Stimulated activated CD4-positive, alpha-beta T cell treated with anti-CD3 and anti-CD28 coated beads, Interleukin-15, amount 100 ng/mL, for 48 hours (primary cell): ENCODE measurements around the gene KRT4.
"Not testable (repeated sequence)": the region's sequence is repeated elsewhere in the genome, so short reads cannot be mapped to it uniquely, and the experiment has no call there.

ENCODE experiments used
- DNase-seq, 2 donors: peaks; one replicate each; pipeline ENCODE4 v3.0.0-alpha.2; 2020; ENCODE audit warnings: low read depth in 2 of 2

Gene KRT4

DNA sequence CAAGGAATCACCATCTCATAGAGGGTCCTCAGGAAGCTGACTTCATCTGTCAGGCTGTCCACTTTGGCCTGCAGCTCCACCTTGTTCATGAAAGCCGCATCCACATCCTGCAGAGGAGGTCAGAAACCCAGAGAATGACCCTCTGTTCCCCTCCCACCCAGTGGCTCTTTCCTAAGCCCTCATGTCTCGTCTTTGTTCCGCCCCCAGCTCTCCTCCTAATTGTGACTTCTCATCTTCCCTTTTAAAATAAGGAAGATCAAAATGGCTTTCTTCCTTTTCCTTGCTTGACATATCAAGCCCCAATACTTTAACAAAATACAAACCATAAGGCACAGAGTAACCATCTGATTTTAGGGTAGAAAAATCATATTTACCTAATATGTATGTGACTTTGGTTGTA is 41.1 kb downstream of the KRT4 start:
- no peak for DNase-seq

DNA sequence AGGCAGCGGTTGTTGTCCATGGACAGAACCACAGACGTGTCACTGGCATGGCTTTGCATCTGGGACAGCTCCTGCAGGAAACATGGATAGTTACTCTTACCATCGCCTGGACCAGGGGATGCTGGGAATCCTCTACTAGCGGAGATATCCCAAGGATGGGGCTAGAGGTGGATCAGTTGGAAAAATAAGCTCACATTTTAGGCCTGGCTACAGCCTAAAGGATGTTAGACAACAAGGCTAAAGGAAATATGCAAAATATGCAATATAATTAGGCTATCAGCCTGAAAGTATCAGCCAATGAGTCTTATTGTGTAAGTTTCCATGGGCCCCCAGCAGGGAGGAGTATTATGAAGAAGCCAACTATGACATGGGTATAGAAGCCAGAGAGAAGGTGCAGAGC is 41.7 kb downstream of the KRT4 start:
- no peak for DNase-seq

DNA sequence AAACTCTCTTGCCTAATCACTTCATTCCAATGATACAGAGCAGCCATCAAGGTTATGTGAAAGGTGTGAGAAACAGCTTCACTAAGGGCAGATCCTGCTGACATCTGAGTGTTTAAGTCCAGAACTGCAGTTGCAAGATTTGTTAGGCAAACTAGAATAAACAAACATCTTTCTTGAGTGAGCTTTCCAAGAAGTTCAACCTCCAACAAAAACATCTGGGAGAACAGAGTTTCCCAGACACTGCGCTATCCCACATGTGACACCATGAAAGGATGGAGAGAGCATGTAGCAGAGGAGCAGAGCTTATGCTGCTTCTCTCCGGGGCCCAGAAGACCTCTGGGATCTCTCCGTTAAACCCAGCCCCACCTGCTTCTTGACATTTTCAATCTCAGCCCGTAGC is 42.4 kb downstream of the KRT4 start:
- no peak for DNase-seq

DNA sequence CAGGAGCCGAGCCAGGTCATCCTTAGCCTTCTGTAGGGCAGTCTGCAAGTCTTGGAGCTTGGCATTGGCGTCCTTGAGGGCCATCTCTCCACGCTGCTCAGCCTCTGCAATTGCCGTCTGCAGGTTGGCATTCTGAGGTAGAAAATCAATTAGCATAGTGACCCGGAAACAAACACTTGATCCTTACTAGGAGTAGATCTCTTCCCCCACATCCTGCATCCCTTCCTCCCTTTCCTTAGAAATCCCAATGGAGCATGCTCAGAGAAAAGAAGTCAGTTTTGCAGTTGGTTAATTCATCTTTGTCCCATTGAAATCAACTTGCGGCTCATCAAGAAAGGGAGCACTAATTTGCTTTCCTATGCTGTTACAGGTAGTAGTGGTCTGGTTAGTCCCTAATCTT is 42.8 kb downstream of the KRT4 start:
- DNase-seq: no peak

DNA sequence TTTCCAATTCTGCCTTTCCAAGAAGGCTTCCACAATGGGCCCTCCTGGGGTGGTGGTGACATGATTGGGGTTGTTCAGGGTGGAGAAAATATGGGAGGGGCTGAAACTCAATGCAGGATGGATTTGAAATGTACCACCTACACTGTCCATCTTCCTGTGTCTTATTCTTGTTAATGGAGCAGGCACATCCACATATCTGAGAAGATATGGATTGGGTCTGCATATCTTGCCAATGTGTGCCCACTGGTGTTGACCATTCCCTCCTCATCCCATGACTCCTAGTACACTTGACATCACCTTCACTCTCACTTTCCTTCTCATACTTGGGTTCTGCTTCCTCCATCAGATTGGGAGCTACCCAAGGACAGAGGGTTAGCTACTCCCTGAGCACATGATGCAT is 44.0 kb downstream of the KRT4 start:
- no peak for DNase-seq

DNA sequence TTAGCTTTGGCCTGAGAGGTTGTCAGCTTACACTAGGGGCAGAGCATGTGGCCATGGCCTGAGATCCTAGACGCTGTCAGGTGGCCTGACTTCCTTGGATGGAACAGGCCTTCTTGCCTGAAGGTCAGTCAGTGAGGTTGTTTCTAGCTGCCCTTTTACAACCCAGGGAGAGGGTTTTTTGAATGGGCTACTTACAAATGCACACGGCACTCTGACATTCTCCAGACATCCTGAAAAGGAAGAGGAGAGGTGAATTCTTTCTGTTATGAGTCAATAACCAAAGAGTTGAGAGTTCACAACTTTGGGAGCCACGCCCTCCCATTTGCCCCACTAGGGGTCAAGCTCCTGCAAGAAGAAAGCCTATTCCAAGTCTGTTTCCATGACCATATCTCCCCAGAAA is 44.6 kb downstream of the KRT4 start:
- DNase-seq: no peak

DNA sequence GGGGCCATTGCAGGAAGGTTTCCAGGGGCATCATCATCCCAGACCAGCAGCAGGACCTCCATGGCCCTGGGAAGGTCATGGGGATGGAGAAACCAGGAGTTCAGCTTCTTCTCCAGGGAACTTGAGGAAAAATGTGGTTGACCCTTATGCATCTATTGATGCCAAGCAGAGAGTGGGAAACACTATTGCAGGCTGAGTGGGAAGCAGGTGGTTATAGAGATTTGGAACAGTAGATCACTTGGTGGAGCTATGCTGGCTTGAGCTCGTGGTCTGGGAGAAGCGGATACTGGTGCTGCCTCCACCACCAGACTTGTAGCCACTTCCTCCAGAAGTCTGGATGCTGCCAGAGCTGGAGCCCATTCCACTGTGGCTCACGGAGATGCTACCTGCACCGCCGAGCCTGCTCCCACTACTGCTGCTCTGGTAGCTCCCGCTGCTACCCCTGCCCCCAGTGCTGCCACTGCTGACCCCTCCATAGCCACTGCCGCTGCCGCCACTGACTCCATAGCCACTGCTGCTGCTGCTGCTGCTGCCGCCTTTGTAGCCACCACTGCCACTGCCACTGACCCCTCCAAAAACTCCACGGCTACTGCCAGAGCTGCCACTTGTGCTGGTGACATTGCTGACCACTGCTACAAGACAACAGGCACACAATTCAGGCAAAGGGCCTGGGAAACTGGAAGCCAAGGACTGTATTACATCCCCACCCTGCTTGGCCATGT is 45.3 kb downstream of the KRT4 start:
- no peak for DNase-seq

DNA sequence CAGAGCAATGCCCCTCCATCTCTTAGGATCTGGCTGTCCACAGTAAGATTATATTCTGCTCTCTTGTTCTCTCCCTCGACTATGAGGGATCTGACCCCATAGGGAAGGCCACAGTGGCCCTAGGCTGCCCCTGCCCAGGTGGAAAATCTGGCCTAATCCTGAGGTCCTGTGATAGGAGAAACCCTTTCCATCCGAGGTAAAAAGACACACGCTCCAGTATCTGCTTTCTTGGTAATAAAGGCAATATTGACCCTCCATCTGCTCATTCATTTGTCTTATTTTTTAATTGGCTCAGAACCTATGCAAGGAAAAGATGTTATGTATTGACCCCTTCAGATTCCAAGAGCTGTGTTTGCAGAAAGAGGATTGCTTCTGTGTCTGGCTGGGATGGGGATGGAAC is 46.5 kb downstream of the KRT4 start:
- DNase-seq: no peak

DNA sequence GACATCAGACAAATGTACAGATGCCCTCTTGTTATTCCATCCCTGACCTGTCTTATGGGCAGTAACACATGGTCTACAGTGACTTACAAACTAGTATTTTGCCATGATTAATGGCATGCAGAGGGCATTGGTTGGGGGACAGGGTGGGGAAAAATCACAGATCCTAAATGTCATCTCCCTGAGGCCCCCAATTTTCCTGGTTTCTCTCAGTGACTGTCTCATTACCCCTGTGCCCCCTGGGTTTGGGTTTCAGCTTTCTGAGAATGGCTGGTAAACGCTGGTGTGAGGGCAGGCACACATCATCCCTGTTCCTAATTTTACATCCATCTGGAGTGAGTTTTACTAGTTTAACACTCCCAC is 46.9 kb downstream of the KRT4 start:
- no peak for DNase-seq

DNA sequence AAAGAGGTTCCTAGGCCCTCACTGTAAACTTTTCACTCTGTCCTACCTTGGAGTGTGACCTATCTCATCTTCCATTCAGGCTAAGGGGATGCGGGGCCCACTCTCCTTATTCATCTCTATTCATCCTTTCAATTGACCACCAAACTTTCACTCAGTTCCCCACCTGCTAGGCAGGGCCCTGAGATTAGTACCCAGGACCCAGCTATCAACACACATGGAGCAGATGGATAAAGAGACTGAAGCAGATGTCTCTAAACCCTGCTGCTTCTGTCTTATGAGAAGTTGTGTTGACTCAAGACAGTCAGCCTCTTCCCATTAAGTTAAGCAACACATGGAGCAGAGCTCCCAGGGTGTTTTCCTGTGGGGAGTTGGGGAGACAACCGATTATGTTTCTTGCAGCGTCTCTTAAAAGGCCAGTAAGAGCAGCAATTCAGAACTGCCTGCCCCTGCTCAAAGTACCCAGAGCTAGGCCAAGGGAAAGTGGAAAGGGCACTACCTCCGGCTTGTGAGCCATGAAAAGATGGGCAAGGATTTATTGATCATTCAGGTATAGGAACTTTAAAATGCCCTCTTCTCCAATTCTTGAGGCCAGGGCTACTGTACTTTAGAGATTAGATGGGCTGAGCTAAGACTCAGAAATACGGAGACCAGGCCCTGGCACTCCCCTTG is 47.4 kb downstream of the KRT4 start:
- no peak for DNase-seq

DNA sequence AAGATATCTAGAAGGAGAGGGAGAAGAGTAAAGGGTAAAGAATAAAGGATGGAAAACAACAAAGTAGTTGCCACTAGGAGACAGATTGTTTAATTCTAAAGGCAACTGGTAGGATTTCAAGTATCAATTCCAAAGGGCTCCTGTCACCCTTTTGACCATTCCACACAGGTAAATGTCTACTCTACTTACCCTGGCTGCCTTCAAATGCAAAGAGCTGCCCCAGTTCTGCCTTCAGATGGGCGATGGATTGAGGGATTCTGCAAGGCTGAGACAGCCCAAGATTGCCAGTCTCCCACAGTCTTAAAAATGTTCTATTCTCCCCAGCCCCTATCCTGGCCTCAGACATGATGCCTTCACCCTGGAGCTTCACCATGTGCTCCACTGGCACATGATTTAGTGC is 48.2 kb downstream of the KRT4 start:
- DNase-seq: no peak

DNA sequence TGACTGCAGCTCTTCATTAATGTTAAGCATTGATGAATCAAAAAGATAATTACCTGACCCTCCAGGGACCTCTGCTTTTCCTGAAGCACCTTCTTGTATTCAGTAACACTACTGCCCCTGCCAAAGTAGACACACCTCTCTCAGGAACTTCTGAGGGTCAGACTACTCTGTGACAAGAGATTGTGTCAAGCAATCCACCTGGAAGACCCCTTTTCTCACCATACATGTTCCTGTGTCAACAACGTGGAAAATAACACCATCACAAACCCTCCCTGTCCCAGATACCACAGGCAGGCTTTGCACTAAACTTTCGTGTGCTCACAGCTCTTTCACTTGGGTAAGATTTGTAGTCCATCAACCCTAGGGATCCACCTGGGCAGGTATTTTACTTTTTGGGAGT is 49.9 kb downstream of the KRT4 start:
- DNase-seq: no peak

DNA sequence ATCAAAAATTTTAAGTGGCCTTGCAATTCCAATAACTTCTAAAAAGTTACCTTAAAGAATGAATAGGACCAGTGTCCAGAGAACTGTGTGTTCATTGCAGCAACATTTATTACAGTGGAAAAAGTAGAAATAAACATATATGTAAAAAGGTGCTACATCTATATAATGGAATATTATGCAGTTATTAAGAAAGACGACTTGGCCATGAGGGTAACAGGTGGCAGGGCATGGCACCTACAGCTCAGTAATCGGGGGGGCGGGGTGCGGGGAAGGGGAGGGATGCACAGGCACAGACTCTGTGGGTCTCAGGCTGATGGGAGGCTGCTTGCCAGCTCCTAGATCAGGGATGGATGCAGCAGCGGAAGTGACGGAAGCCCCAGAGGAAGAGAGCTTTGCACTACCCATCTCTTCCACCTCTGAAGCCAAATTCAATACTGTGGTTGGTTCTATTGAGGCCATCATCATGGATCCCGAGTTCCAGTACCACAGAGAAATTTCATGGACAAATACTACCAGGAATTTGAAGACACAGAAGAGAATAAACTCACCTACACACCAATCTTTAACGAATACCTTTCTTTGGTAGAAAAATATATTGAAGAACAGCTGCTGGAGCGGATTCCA is 50.8 kb downstream of the KRT4 start:
- DNase-seq: no peak

DNA sequence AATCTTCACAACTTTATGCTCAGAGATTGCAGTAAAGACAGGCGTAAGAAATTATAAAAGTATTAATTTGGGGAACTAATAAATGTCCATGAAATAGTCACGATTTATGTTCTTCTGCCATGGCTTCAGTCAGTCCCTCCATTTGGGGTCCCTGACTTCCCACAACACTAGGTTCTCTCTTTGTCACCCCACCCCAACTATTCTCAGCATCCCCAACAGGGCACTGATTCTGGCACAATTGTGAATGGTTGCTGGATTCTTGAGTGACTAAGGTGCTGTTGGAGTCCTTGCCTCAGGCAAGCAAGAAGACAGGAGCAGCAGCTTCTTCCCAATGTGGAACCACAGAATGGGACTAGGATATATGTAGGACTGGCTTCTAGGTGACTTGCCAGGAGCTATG is 52.1 kb downstream of the KRT4 start:
- no peak for DNase-seq

DNA sequence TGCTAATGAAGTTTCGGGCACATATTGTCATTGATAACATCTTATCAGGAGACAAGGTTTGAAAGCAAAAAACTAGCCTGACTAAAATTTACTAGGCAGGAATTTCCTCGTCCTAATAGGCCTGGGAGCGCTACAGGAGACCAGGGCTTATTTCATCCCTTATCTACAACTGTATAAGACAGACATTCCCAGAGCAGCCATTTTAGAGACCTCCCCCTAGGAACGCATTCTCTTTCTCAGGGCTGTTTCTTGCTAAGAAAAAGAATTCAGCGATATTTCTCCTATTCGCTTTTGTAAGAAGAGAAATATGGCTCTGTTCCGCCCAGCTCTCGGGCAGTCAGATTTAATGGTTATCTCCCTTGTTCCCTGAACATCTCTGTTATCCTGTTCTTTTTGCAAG is 52.7 kb downstream of the KRT4 start:
- not testable (repeated sequence) for DNase-seq

DNA sequence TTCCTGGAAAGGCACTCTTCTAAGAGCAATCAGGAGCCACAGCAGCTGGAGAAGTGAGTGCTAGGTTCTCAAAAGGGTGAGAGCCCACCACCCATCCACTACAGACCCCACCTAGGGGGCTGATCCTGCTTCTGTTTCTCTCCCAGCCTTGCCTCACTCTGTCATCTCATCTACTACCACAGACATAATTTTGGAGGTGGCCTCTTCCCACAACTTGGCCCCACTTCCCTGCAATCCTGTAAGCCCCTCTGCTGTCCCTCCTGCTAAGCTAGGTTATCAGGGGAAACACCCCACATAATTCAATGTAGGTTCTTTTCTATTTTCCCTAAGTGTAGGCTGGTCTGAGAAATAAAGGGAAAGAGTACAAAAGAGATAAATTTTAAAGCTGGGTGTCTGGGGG is 53.3 kb downstream of the KRT4 start:
- no peak for DNase-seq

DNA sequence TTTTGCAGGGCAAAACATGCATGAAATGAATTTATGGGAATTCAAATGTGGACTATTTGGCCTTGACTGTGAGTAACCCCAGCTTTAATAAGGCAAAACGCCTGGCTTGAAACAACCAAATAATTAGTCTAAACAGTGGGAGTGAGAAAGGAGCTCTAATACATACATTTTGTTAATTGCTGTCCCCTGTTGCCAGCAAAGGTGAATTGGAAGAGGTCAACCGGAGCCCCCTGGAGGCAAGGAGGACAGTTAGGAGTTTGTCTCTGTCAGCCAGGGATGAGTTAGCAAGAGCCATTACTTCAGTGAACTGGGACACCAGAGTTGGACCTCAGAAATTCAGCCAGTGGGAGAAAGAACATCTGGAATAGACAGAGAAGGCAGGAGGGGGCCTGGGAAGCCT is 54.2 kb downstream of the KRT4 start:
- no peak for DNase-seq

DNA sequence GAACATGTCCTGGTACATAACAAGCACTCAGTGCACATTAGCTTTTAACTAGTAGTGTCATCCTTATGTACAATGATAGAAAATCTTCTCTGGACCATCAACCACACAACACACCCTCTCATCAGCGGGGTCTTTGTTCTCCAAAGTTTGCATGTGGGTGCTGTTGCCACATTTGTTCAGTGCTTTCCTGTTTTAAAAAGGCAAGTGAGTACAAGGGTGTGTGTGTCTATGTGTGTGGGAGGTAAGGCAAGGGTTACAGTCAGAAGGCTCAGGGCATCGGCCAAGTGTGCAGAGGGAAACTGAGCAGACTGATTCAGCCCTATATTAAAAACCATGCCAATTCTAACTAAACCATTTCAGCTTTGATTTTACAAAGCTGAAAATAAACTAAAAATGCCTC is 54.7 kb downstream of the KRT4 start:
- no peak for DNase-seq

DNA sequence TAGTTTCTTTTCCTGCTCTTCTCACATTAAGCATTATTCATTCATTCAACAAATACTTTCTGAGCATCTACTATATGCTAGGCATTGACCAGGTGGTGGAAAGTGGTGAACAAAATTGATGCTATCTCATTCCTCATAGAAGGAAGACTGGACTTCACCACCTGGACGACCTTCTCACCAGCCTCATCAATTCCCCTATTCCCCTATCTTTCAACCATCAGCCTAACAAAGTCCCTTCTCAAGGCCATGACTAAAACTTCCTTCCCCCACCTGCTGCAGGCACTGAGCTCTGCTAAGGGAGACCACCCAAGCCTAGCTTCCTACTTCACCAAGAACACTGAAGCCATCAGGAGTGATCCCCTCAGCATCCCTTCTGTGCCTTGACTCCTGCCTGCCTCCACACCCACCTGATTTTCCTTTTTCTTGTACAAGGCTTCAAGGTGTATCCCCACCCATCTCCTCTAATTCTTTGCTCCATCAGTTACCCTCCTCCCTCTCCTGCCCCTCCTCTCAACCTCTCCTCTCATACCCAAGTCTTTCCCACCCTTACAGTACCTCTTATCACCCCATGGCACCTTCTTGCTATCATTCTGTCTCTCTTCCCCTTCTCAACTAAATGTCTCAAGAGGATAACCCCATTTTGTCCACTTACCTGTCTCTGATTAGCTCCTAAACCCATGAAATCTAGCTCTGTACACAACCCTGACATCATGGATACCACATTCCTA is 56.3 kb downstream of the KRT4 start:
- no peak for DNase-seq
